SK-N-MC (cell line): Measurements from ENCODE around the gene LYRM4.

Source experiments
- EZH2 ChIP-seq: fragments of 200-600 bp; sonication (generic); IDR thresholded peaks from one replicate; pipeline ENCODE4 v1.6.1; 2017; ENCODE audit warnings: antibody characterized with exemption
- FOXP2 ChIP-seq: optimal IDR thresholded peaks from 2 replicates; pipeline ENCODE3; 2011; ENCODE audit warnings: mild to moderate bottlenecking, moderate library complexity; ENCODE audit not compliant: insufficient read depth; ENCODE audit errors: extremely low read length, control extremely low read depth

GRCh38 chr6:5205035-5205507 is 55.7 kb downstream of the LYRM4 start:
- TF ChIP-seq EZH2 (no peak), FOXP2 (no peak)
